H9 (cell line): ENCODE results near the gene CEP83. TPM values are rescaled to one million over a fixed set of nuclear protein-coding genes. Genes with fewer than 3 reads are reported as not detected.
A peak's percentile ranks its signal among the peaks of the same experiment; 100 is the strongest.

Experiments
- DNase-seq: peaks from one replicate; pipeline ENCODE4 v3.0.0-alpha.2; 2017
- H2AFZ ChIP-seq: one replicate; pipeline ENCODE4 v1.6.1; 2013; ENCODE audit warnings: mild to moderate bottlenecking, low read length, control low read depth, moderate library complexity
- H2AK5ac ChIP-seq: 2 replicates; pipeline ENCODE4 v1.6.1; 2013; ENCODE audit warnings: low read length, control low read depth, mixed read lengths; ENCODE audit not compliant: insufficient read length
- H2BK120ac ChIP-seq: one replicate; pipeline ENCODE4 v1.6.1; 2013; ENCODE audit warnings: low read depth, mild to moderate bottlenecking, low read length, control low read depth, inconsistent platforms; ENCODE audit not compliant: poor library complexity, severe bottlenecking
- H2BK12ac ChIP-seq: 2 replicates; pipeline ENCODE4 v1.6.1; 2013; ENCODE audit warnings: low read length, control low read depth, mixed read lengths, low read depth; ENCODE audit not compliant: insufficient read length
- H2BK15ac ChIP-seq: 2 replicates; pipeline ENCODE4 v1.6.1; 2013; ENCODE audit warnings: low read depth, low read length, control low read depth
- H2BK20ac ChIP-seq: one replicate; pipeline ENCODE4 v1.6.1; 2013; ENCODE audit warnings: low read depth, mild to moderate bottlenecking, low read length, control low read depth, inconsistent platforms; ENCODE audit not compliant: poor library complexity, severe bottlenecking
- H2BK5ac ChIP-seq: 2 replicates; pipeline ENCODE4 v1.6.1; 2013; ENCODE audit warnings: low read length, control low read depth, mixed read lengths; ENCODE audit not compliant: insufficient read length
- H3K14ac ChIP-seq: 2 replicates; pipeline ENCODE4 v1.6.1; 2013; ENCODE audit warnings: low read length, control low read depth; ENCODE audit not compliant: insufficient read depth
- H3K18ac ChIP-seq: 2 replicates; pipeline ENCODE4 v1.6.1; 2013; ENCODE audit warnings: low read depth, mild to moderate bottlenecking, mixed read lengths, low read length, control low read depth; ENCODE audit not compliant: insufficient read length
- H3K23ac ChIP-seq: 2 replicates; pipeline ENCODE4 v1.6.1; 2013; ENCODE audit warnings: low read length, control low read depth, mixed read lengths, low read depth; ENCODE audit not compliant: insufficient read length
- H3K23me2 ChIP-seq: 2 replicates; pipeline ENCODE4 v1.6.1; 2013; ENCODE audit warnings: low read depth, mild to moderate bottlenecking, mixed read lengths, low read length, control low read depth; ENCODE audit not compliant: insufficient read length, poor library complexity, severe bottlenecking
- H3K27ac ChIP-seq: 2 replicates; pipeline ENCODE4 v1.5.1; 2013; ENCODE audit warnings: low read length, control low read depth, mixed read lengths, low read depth; ENCODE audit not compliant: insufficient read length
- H3K27me3 ChIP-seq: 2 replicates; pipeline ENCODE4 v1.6.1; 2013; ENCODE audit warnings: low read length, control low read depth, inconsistent platforms; ENCODE audit not compliant: insufficient read depth
- H3K4ac ChIP-seq: 2 replicates; pipeline ENCODE4 v1.6.1; 2013; ENCODE audit warnings: low read depth, mild to moderate bottlenecking, control low read depth, inconsistent platforms, low read length, moderate library complexity
- H3K4me1 ChIP-seq: 2 replicates; pipeline ENCODE4 v1.6.1; 2013; ENCODE audit warnings: low read length, control low read depth, inconsistent platforms; ENCODE audit not compliant: insufficient read depth
- H3K4me2 ChIP-seq: 2 replicates; pipeline ENCODE4 v1.6.1; 2013; ENCODE audit warnings: low read length, control low read depth, mixed read lengths; ENCODE audit not compliant: insufficient read length, insufficient read depth
- H3K56ac ChIP-seq: 2 replicates; pipeline ENCODE4 v1.6.1; 2013; ENCODE audit warnings: low read depth, mild to moderate bottlenecking, mixed read lengths, low read length, control low read depth; ENCODE audit not compliant: insufficient read length
- H3K79me1 ChIP-seq: 2 replicates; pipeline ENCODE4 v1.6.1; 2013; ENCODE audit warnings: low read depth, mild to moderate bottlenecking, moderate library complexity, low read length, control low read depth, inconsistent platforms; ENCODE audit not compliant: insufficient read depth, poor library complexity, severe bottlenecking
- H3K79me2 ChIP-seq: 2 replicates; pipeline ENCODE4 v1.6.1; 2013; ENCODE audit warnings: low read length, control low read depth, inconsistent platforms; ENCODE audit not compliant: insufficient read depth
- H3K9ac ChIP-seq: 2 replicates; pipeline ENCODE4 v1.6.1; 2013; ENCODE audit warnings: low read length, control low read depth, mixed read lengths; ENCODE audit not compliant: insufficient read length; ENCODE audit errors: extremely low read depth
- H3K9me3 ChIP-seq: one replicate; pipeline ENCODE4 v1.6.1; 2013; ENCODE audit warnings: low read depth, low read length, inconsistent platforms; ENCODE audit not compliant: control insufficient read depth
- H3T11ph ChIP-seq: one replicate; pipeline ENCODE4 v1.6.1; 2013; ENCODE audit warnings: mild to moderate bottlenecking, low read length, control low read depth, inconsistent platforms
- H4K20me1 ChIP-seq: one replicate; pipeline ENCODE4 v1.6.1; 2013; ENCODE audit not compliant: control insufficient read depth, insufficient read length, insufficient read depth
- H4K5ac ChIP-seq: 2 replicates; pipeline ENCODE4 v1.6.1; 2013; ENCODE audit warnings: low read depth, mild to moderate bottlenecking, mixed read lengths, low read length, control low read depth; ENCODE audit not compliant: insufficient read length
- H4K8ac ChIP-seq: replicated peaks from 2 replicates; pipeline ENCODE4 v1.6.1; 2013; ENCODE audit warnings: low read length, control low read depth, mixed read lengths, low read depth; ENCODE audit not compliant: insufficient read length
- H4K91ac ChIP-seq: 2 replicates; pipeline ENCODE4 v1.6.1; 2013; ENCODE audit warnings: low read depth, mild to moderate bottlenecking, moderate library complexity, mixed read lengths, low read length, control low read depth; ENCODE audit not compliant: insufficient read length
- H3K27ac Mint-ChIP-seq, 3 experiments: 2 replicates in 2 of 3; 3 replicates in 1 of 3; pipeline ENCODE4 v1.8.0; 2020 to 2021; ENCODE audit warnings: mixed read lengths in 3 of 3, mild to moderate bottlenecking in 1 of 3, moderate library complexity in 1 of 3
- H3K27me3 Mint-ChIP-seq: 2 replicates; pipeline ENCODE4 v1.8.0; 2021; ENCODE audit warnings: low read depth, mild to moderate bottlenecking, moderate library complexity, mixed read lengths
- H3K36me3 Mint-ChIP-seq, 3 experiments: 2 replicates in 2 of 3; 3 replicates in 1 of 3; pipeline ENCODE4 v1.8.0; 2020 to 2021; ENCODE audit warnings: low read depth in 3 of 3, mixed read lengths in 3 of 3; ENCODE audit not compliant: insufficient read depth in 1 of 3
- H3K4me1 Mint-ChIP-seq, 2 experiments: 2 replicates each; pipeline ENCODE4 v1.8.0; 2020; ENCODE audit warnings: mixed read lengths in 2 of 2
- H3K4me3 Mint-ChIP-seq, 2 experiments: 2 replicates in 1 of 2; 3 replicates in 1 of 2; pipeline ENCODE4 v1.8.0; 2020 to 2021; ENCODE audit warnings: mild to moderate bottlenecking in 2 of 2, mixed read lengths in 2 of 2, moderate library complexity in 1 of 2
- H3K9me3 Mint-ChIP-seq, 2 experiments: 2 replicates in 1 of 2; 3 replicates in 1 of 2; pipeline ENCODE4 v1.8.0; 2020; ENCODE audit warnings: mild to moderate bottlenecking in 2 of 2, mixed read lengths in 2 of 2, moderate library complexity in 1 of 2
- WGBS: extraction: QIAGEN DNeasy Blood & Tissue Kit; methylation state at CpG from one replicate; pipeline ENCODE4 v1.1.7; 2013; ENCODE audit warnings: missing lambda C conversion rate, low lambda C conversion rate, mixed read lengths; ENCODE audit not compliant: insufficient read length; ENCODE audit errors: extremely low coverage; 5-methylcytosine and 5-hydroxymethylcytosine counted together
- total RNA-seq: library from RNA; stranded (reverse); gene quantifications from 2 replicates; pipeline ENCODE4 v1.2.1, GENCODE V29; 2021
- TF ChIP-seq, protein P1 (sequence below): fragments of 200-600 bp; sonication (generic); conservative IDR thresholded peaks from 3 replicates; pipeline ENCODE4 v1.8.0; 2021; ENCODE audit warnings: antibody characterized with exemption, mild to moderate bottlenecking

The CEP83 gene
- total RNA-seq, 1 experiment from 2014 or later = 26.5 TPM

DNA sequence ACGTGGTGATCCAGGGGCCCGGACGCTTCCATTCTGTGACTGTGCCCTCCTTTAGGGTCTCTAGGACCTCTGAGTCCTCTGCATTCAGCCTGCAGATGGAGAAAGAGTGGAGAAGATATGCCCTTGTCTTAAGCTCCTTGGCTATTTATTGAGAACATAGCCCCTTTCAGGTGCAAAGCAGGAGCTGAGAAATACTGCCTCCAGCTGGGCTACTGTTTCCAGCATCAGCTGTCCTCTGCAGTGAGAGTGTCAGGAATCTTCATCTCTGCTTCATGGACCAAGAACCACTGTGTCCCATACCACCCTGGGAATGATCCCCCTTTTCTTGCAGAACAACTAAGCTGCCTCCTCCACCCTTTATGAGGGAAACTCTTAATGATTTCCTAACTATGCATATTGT lies 47.8 kb upstream of the CEP83 start:
- Histone ChIP-seq H2BK120ac (no peak overlapping the region), H3K4me2 (no peak overlapping the region), H3K56ac (no peak overlapping the region), H3K27ac (no peak overlapping the region), H3T11ph (no peak overlapping the region), H3K4me1 (no peaks in the 10 kb centered on the region; the same call in 1 of the 2 replicates), H2BK5ac (no peak overlapping the region), H4K5ac (no peak overlapping the region), H2BK15ac (no peak overlapping the region), H4K91ac (no peak overlapping the region), H3K18ac (no peak overlapping the region), H2AK5ac (no peak overlapping the region), H3K23me2 (no peaks in the 10 kb centered on the region), H3K9ac (no peak overlapping the region), H2BK12ac (no peak overlapping the region), H3K79me2 (no peaks in the 10 kb centered on the region), H3K4ac (no peak overlapping the region), H4K20me1 (no peaks in the 10 kb centered on the region), H4K8ac (no peak overlapping the region), H3K79me1 (no peaks in the 10 kb centered on the region), H3K23ac (no peak overlapping the region), H3K14ac (no peak overlapping the region), H3K9me3 (no peaks in the 10 kb centered on the region), H2AFZ (no peak overlapping the region), H3K27me3 (no peaks in the 10 kb centered on the region), H2BK20ac (no peak overlapping the region)
- no peaks in the 10 kb centered on the region for H3K27me3 Mint-ChIP-seq
- DNase-seq = no peak
- peaks cover 0 to 12% (median 1%) of the 10 kb centered on the region in 3 experiments; a peak in 2 of 7 replicates for H3K36me3 Mint-ChIP-seq
- H3K4me1 Mint-ChIP-seq = peaks cover 7 to 15% of the 10 kb centered on the region in 2 experiments
- no peak overlapping the region for H3K27ac Mint-ChIP-seq
- no peak overlapping the region for H3K4me3 Mint-ChIP-seq
- TF ChIP-seq, protein P1, sequence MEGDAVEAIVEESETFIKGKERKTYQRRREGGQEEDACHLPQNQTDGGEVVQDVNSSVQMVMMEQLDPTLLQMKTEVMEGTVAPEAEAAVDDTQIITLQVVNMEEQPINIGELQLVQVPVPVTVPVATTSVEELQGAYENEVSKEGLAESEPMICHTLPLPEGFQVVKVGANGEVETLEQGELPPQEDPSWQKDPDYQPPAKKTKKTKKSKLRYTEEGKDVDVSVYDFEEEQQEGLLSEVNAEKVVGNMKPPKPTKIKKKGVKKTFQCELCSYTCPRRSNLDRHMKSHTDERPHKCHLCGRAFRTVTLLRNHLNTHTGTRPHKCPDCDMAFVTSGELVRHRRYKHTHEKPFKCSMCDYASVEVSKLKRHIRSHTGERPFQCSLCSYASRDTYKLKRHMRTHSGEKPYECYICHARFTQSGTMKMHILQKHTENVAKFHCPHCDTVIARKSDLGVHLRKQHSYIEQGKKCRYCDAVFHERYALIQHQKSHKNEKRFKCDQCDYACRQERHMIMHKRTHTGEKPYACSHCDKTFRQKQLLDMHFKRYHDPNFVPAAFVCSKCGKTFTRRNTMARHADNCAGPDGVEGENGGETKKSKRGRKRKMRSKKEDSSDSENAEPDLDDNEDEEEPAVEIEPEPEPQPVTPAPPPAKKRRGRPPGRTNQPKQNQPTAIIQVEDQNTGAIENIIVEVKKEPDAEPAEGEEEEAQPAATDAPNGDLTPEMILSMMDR = 0 out of 3 replicates have a peak, but pooled peaks have one; percentile 14
- WGBS = no CpG with 5 or more reads among the region's 3 CpGs
- peaks cover 6 to 14% of the 10 kb centered on the region in 2 experiments; a peak in 4 of 5 replicates for H3K9me3 Mint-ChIP-seq
